Caki2 (cell line): ENCODE data around the gene GPR25. TPM values are rescaled to one million over a fixed set of nuclear protein-coding genes. Genes with fewer than 3 reads are reported as not detected.

Experiments used
- DNase-seq: peaks from one replicate; pipeline ENCODE4 v3.0.0-alpha.2; 2015; ENCODE audit warnings: low read depth
- in situ Hi-C: cut with HindIII; loops from 2 replicates; pipeline ENCODE4 v1.10.0; 2016; ENCODE audit warnings: low sequenced_read_pairs, low pct_unique_long_range_greater_than_20kb, mixed read lengths
- total RNA-seq: library from RNA; depleted of rRNA; stranded (reverse); fragments of >200 nt; shearing (Covaris generic); gene quantifications from 2 replicates; pipeline ENCODE4 v1.2.3, GENCODE V29; 2014; ENCODE audit warnings: low replicate concordance

GPR25 gene
- total RNA-seq, 1 experiment from 2014 or later, result not detected

DNA sequence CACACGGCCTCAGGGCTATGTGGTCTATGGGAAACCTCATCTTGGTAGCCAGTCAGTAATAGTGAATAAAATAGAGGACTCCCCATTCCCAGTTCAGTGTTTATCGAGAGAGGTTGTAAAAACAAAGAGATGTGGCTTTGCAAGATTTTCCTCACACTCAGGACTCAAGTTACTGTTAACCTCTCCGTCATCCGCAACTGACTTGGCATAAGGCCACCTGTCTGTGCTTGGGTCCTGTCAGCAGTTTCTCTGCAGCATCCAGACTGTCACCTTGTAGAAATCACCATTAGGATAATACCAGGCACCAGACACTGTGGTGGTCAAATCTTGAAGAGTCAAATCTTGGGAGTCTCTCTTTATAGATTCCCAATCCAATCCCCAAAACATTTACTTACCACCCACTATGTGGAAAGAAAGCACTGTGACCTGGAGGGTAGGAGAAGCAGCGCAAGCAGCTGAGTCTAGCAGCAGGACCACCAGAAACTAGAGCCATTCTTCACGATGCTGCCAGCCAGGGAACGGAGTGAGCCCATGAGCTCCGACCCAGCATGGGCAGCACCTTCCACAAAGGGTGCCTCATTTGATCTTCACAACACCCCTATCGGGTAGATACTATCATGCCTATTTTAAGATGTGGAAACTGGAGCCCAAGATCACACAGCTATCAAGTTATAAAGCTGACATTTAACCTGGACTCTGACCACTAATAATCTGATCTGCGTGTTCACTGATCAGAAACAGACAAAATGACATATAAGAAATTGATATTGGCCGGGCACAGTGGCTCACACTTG, 5.6 kb upstream of the GPR25 start:
- no peak for DNase-seq
- in situ Hi-C loops, result no loop called here

DNA sequence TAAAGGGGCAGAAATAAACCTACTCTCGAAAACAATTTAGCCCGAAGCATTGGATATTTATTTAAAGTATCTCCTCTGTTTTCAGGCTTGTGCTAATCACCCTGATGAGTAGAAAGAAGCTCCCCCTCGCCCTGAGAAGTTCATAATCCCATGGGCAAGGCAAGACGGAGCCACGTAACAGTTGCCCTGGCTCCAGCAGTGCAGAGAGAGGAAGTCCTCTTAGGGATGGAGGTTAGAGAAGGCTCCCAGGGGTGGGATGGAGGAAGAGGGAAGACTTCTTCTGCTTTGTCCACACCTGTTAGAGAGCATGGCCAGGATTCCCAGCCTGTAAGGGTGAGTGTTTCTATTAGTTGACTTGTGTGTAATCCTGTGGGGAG, 3.4 kb upstream of the GPR25 start:
- DNase-seq, result no peak
- in situ Hi-C loops, result no loop called here

DNA sequence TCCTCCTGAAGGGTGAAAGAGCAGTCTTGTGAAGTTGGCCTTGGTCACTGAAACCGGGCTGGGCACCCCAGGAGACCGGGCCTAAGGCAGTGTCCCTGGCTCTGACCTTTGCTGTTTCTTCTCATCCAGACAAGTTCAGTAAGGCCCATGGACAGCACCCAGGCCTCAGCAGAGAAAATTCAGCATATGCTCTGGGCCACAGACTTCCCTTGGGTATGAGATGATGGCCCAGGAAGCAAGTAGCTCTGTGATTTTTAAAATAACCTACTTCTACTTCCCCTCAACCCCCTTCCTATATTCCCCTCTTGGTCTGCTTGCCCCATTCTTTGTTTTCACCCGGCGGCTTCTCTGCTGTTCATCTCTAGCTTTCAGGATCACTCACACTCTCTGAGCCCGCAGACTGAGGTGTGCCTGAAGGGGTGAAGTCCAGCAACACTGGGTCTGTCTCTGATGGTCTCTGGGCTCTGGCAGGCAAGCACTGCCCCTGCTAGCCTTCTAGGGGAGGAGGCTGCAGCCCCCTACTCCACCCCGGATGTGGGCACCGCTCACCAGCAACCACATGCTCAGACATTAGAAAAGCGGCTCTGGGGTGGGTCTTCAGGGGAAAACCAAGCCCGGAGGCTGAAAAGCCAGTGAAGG, 2.9 kb upstream of the GPR25 start:
- no peak for DNase-seq
- in situ Hi-C loops, result no loop called here

DNA sequence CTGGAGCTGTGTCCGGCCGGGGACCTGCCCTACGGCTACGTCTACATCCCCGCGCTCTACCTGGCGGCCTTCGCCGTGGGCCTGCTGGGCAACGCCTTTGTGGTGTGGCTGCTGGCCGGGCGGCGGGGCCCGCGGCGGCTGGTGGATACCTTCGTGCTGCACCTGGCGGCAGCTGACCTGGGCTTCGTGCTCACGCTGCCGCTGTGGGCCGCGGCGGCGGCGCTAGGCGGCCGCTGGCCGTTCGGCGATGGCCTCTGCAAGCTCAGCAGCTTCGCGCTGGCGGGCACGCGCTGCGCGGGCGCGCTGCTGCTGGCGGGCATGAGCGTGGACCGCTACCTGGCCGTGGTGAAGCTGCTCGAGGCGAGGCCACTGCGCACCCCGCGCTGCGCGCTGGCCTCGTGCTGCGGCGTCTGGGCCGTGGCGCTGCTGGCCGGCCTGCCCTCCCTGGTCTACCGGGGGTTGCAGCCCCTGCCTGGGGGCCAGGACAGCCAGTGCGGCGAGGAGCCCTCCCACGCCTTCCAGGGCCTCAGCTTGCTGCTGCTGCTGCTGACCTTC, 412 bp downstream of the GPR25 start:
- no peak for DNase-seq
- in situ Hi-C loops, result no loop called here

DNA sequence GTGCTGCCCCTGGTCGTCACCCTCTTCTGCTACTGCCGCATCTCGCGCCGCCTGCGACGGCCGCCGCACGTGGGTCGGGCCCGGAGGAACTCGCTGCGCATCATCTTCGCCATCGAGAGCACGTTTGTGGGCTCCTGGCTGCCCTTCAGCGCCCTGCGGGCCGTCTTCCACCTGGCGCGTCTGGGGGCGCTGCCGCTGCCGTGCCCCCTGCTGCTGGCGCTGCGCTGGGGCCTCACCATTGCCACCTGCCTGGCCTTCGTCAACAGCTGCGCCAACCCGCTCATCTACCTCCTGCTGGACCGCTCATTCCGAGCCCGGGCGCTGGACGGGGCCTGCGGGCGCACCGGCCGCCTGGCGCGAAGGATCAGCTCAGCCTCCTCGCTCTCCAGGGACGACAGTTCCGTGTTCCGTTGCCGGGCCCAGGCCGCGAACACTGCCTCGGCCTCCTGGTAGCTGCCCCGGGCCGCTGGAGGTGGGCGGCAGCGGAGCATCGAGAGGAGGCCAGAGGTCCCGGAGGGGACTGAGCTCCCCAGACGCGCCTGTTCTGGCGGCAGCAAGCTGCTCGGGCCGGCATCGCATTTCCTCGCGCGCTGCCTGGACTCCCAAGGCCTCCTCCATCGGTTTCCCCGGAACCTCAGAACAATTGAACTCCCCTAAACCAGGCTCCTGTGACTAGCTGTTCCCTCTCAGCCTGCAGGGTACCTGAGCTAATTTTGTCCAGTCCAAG, 1.1 kb downstream of the GPR25 start:
- DNase-seq, result no peak
- in situ Hi-C loops, result no loop called here

DNA sequence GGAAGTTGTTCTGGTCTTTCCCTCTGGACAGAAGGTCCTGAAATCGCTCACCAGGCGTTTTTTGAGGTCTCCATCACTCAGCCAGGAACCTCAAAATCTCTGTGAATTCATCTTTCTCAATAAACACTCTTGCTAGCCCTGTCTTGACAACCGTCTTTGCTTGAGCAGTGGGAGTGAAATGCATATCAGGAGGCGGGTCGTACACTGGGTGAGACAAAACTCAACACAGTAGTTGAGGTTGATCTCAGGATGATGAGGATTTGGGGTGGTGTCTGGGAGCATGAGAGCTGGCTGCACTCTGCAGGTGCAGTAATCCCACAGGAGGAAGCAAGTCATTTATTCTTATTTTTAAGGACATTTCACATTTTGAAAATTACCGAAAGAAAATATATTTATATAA, 1.9 kb downstream of the GPR25 start:
- in situ Hi-C loops, result no loop called here
- no peak for DNase-seq

DNA sequence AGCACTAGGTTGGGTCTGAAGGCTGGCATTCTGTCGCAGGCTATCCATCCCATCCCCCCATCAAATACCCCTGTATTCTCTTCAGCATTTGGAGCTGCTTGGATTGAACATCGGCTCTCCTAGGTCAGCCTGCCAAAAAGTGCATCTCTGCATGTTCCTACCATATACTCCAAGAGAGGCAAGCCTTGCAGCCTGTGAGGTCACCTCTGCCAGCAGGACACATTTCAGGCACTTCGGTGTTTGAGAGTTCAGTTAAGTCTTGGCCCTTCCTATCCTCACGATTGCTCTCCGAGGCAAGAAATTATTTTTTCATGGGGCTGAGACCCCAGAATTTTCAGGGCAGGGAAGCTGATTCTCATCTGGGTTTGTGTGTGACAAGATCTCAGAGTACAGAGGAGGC, 2.6 kb downstream of the GPR25 start:
- in situ Hi-C loops, result no loop called here
- DNase-seq, result no peak

DNA sequence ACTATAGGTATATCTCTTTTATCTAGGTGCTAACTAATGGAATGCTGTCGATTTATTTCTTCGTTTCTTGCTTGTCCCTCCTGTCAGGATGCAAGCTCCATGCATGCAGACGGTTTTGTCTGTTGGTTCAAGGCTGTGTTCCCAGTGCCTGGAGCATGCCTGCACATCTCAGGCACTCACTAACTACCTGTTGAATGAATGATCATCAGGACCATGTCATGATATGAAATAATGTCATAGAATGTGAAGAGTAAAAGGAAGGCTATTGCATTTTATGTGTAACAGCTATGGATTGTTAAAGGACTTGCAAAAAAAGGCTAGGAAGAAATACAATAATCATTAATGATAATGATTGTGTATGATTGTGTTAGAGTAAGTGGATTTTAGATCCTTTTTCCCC, 4.2 kb downstream of the GPR25 start:
- in situ Hi-C loops, result no loop called here
- DNase-seq, result no peak

DNA sequence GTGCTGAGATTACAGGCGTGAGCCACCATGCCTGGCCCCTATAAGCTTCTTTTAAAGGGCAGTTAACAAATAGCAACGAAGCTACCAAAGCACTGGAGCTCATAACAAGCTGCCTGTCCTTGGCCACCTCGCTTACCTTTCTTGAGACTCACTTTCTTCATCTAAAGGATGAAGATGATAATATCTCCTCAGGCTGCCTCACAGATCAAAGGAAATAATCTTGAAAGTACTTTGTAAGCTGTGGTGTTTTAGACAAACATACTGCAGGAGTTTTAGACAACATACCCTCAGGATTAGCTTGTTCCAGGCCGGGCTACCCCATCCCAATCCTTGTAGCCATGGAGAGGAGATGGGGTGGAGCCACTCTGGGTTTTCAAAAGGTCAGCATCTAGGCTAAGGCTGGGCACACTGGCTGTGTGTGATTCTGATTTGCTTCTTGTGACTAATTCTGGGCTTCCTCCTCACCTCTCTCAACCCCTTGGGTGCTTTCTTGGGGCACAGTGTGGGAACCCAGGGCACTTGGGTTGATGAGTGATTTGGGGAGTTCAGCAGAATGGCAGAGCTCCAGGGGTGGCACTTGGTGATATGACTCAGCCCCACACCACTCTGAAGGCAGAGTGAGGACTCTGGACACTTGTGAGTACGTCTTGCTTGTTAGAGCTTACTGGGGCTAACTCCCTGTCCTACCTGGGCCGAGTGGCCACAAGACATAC, 5.2 kb downstream of the GPR25 start:
- DNase-seq, result no peak
- in situ Hi-C loops, result no loop called here

DNA sequence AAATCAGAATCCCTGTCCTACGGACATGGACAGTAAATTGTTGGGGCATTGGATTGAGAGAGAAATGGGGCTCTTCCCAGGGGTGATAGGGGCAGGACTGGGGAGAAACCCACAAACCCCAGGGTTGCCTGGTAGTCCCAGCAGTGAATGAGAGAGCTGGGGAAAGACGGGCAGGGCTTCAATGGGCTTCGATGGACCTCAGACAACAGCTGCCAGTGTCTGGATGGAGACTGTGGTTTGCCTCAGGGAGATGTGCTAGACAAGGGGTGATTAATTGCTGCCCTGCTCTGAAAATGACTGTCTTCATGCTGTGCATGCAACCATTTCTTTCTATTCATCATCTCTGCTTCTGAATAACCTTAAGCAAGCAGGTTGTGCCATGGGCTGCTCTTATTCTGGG, 7.4 kb downstream of the GPR25 start:
- no peak for DNase-seq
- in situ Hi-C loops, result no loop called here

DNA sequence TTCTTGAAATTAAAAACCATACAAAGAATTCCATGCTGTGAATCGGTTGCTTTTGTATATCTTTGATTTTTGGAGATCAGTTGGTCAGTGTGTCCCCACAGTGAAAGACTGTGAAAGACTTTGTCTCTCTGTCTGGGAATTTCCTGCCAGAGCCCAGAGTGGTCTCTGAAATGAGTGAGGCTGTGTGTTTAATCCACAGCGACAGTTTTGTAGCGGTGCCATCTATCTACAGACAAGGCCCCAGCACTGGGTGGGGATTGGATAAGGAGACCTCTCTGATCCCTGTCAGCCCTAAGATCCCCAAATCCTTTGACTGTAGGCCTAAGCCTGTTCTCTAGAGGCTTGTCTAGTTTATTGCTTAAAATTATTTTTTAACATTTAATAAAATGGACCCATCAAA, 10.3 kb downstream of the GPR25 start:
- in situ Hi-C loops, result no loop called here
- DNase-seq, result no peak

DNA sequence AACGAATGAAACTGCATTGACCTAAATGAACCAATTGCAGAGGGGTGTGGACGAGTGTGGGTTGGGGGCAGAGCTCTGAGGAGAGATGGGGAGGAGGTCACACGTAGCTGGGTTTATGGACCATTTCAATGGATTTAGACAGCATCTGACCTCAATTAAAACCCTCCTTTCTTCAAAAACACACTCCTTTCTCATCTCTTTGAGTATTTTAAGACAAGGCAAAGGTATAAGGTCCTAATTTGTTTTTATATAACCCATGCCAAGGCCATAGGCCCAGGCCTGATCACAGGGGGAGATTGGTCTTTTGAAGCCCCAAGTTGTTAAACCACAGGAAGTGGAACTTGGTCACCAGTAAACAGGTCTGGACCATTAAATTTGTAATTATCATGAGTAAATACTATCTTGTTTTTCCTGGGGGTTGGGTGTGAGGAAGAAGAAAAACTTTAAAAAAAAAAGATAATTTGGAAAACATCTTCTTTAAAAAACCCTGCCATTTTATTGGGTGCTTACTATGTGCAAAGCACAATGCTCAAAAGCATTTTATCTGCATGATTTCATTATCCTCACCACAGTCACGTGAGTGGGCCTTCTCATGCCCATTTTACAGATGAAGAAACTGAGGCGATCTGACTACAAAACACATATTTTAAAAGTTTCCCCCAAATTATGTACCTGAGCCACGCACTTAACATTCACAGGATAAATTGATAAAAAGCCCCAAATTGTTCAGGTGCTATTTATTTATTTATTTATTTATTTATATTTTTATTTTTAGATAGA, 13.0 kb downstream of the GPR25 start:
- DNase-seq, result no peak
- in situ Hi-C loops, result no loop called here

DNA sequence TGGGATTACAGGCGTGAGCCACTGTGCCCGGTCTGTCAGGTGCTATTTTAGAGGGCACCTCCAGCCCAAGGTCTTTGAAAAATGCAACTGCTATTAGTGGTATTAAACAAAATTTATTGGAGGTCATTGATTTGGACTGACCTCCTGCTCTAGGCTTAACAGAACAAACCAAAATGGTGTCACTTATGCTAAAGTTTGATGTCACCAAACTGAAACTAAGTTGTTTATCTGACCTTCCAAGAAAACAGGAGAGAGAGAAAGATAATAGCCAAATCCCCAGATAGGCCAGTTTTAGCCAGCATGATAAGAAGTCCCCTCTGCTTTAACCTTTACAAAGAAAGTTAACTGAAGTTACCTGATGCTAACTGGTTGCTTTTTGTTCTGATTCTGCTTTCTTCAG, 13.8 kb downstream of the GPR25 start:
- DNase-seq, result no peak
- in situ Hi-C loops, result no loop called here

DNA sequence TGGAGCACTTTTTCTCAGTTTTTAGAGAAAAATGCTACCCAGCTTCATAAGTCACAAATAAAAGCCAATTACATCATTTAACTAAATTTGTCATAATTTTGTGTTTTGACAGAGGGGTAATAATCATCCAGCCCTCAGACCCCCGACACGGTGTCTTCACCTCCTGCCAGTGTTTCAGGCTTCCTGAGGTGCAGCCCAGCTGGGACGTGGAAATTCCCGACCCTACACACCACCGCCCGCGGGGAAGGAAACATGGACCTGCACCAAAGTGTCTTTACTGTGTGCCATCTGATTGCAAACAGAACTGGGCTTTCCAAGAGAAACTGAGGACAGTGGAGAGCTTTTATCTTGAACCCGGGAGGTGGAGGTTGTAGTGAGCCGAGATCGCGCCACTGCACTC, 14.3 kb downstream of the GPR25 start:
- DNase-seq, result no peak
- in situ Hi-C loops, result no loop called here

DNA sequence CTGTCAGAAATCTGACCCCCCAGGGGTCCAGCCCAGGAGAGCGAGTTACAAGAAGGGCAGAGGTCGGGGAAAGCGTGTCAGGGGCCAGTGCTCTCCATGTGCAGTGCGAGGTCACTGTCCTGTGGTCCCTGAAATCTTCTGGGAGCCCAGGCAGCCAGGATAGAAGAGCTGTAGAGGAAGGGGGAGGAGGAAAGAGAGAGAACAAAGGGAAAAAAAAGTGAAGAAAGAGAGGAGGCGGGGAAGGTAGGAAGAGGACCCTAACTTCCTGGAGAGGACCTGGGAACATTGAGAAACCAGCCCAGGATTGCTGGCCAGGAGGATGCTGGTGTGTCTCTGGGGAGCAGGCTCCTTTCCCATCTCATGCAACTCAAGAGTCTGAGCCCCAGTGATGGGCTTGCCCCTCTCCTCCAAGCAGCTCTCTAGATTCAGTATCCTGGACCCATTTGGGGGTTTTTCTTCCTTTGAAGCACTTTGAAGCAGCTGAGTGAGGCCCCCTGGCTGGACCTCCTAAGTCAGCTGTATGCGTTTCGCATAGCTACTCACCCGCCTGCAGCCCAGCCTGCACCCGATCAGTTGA, 15.1 kb downstream of the GPR25 start:
- in situ Hi-C loops, result no loop called here
- DNase-seq, result no peak

DNA sequence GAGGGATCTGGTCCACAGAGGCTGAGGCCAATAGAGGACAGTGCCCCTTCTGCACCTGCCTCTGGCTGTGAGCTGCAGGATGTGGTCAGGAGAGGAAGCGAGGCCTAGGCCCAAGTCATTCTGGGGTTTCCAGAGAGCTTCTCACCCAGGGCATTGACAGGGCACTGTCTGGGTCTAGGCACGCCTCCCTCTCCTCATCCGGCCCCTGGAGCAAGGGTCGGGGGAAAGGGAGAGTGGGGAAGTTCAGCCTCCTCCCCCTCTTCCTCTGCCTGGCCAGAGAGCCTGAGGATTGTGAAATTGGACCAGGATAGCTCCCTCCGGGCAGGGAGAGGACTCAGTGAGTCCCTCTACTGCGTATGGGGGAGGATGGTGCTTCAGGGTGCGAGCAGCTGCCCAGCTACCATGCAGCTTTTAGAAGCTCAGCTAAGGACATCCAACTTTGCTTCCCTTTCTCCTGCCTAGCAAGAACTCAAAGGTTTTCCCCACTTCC, 15.6 kb downstream of the GPR25 start:
- no peak for DNase-seq
- in situ Hi-C loops, result no loop called here

DNA sequence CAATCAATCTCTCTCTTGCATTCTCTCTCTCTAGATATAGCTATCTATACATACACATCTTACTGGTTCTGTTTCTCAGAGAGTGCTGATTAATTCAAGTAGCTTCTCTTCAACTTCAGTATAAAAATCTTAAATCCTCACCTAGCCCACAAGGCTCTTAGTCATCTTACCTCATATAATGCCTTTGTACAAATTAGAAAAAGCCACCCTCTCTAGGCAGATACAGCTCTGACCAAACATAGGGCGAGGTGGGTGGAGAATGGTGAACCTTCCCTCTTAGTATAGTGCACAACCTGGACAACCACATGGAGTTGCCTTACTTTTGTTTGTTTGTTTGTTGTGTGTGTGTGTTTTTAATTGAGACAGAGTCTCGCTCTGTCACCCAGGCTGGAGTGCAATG, 16.8 kb downstream of the GPR25 start:
- in situ Hi-C loops, result no loop called here
- DNase-seq, result no peak

DNA sequence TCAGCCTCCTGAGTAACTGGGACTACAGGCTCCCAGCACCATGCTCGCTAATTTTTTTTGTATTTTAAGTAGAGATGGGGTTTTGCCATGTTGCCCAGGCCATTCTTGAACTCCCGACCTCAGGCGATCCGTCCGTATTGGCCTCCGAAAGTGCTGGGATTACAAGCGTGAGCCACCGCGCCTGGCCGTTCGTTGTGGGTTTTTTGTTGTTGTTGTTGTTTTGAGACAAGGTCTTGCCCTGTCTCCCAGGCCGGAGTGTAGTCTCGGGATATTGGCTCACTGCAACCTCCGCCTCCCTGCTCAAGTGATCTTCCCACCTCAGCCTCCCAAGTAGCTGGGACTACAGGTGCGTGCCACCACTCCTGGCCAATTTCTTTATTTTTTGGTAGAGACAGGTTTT, 17.2 kb downstream of the GPR25 start:
- no peak for DNase-seq
- in situ Hi-C loops, result no loop called here
